ENCODE results near the gene PYHIN1.

The PYHIN1 gene

DNA sequence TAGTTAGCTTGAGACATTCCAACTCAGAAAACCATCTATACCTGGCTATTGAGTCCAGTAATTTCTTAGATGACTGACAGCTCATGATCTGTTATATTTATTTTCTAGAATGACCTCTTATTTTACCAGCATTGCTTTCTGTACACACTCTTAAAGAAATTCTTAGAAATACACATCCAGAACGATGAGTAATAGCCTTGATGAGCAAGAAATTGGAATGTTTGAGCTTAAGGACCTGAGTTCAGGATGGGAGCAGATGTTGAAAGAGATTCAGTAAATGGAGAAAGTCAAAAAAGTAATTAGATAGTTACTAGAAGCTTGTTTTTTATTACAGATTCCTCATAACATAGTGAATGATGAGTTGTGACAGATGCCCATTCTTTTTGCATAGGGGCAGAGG, 11.7 kb downstream of the PYHIN1 start:
- no peaks in the 10 kb centered on the region for H3K36me3 ChIP-seq (ENCODE audit: control insufficient read depth, insufficient read depth, low read length)
- H3K9ac ChIP-seq (ENCODE audit: low read depth, low read length) = no peak overlapping the region
- no peak overlapping the region for H3K4me3 ChIP-seq (ENCODE audit: low read depth, low read length)
- H3K27me3 ChIP-seq (ENCODE audit: control insufficient read depth, insufficient read depth, low read length) = no peaks in the 10 kb centered on the region
- H3K9me3 ChIP-seq (ENCODE audit: control insufficient read depth, insufficient read depth, low read length) = no peaks in the 10 kb centered on the region
- H3K4me1 ChIP-seq (ENCODE audit: control insufficient read depth, insufficient read depth, low read length) = no peaks in the 10 kb centered on the region

DNA sequence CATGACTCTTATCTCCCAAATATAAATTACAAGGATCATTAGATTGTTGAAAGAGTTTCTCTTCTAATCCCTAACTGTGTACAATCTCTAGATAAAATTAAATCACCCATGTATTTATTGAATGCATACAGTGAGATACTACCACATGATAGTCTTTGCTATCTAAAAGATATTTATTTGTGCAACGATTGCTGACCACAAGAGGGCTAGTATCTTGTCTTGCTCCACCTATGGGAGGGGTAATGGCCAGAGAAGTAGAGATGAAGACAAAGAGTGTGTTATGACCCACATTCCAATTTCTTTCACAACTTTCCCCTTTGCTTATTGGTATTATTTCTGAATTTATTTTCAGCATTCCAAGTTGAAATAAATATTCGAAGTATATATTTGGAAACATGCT, 13.7 kb downstream of the PYHIN1 start:
- H3K9me3 ChIP-seq (ENCODE audit: control insufficient read depth, insufficient read depth, low read length) = no peaks in the 10 kb centered on the region
- H3K9ac ChIP-seq (ENCODE audit: low read depth, low read length) = no peak overlapping the region
- H3K4me3 ChIP-seq (ENCODE audit: low read depth, low read length) = no peak overlapping the region
- no peaks in the 10 kb centered on the region for H3K27me3 ChIP-seq (ENCODE audit: control insufficient read depth, insufficient read depth, low read length)
- no peaks in the 10 kb centered on the region for H3K36me3 ChIP-seq (ENCODE audit: control insufficient read depth, insufficient read depth, low read length)
- H3K4me1 ChIP-seq (ENCODE audit: control insufficient read depth, insufficient read depth, low read length) = no peaks in the 10 kb centered on the region

DNA sequence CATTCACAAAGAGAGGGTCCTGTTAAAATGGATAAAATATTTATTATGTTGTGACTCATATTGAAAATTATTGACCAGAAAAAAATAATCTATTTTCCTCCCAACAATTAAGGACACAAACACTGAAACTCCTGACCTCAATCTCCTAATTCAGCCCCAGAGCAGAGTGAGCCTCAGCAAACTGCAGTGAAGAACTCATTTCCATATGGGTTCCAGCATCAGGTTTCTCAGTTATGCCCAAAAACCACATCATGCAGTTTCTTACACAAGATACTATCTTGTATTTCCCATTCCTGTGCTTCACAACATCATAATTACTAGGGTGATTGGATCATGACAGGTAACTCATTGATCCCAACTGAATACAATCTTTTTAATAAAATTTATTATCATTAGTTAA, 15.4 kb downstream of the PYHIN1 start:
- H3K4me1 ChIP-seq (ENCODE audit: control insufficient read depth, insufficient read depth, low read length) = no peaks in the 10 kb centered on the region
- H3K9ac ChIP-seq (ENCODE audit: low read depth, low read length) = no peak overlapping the region
- H3K4me3 ChIP-seq (ENCODE audit: low read depth, low read length) = no peak overlapping the region
- no peaks in the 10 kb centered on the region for H3K27me3 ChIP-seq (ENCODE audit: control insufficient read depth, insufficient read depth, low read length)
- no peaks in the 10 kb centered on the region for H3K9me3 ChIP-seq (ENCODE audit: control insufficient read depth, insufficient read depth, low read length)
- no peaks in the 10 kb centered on the region for H3K36me3 ChIP-seq (ENCODE audit: control insufficient read depth, insufficient read depth, low read length)

DNA sequence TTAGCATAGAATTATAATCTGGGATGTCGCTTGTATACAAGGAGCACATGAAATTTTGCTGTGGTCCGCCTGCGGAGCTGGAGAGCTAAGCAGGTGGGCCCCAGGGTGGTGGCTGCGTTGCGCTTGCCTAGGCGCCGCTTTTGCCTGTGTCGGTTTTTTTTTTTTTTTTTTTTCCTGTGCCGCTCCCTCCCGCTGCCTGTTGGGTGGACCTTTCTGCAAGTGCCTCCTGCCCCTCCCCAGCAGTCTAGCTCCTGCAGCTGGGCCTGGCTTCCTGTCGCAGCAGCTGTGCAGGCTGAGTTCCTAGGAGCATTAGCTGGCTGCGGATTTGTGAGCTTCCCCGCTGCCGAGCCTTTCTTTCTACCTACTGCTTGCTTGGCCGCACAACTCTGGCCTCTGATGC, 20.6 kb downstream of the PYHIN1 start:
- H3K9ac ChIP-seq (ENCODE audit: low read depth, low read length) = no peak overlapping the region
- no peaks in the 10 kb centered on the region for H3K4me1 ChIP-seq (ENCODE audit: control insufficient read depth, insufficient read depth, low read length)
- no peaks in the 10 kb centered on the region for H3K27me3 ChIP-seq (ENCODE audit: control insufficient read depth, insufficient read depth, low read length)
- no peak overlapping the region for H3K4me3 ChIP-seq (ENCODE audit: low read depth, low read length)
- H3K36me3 ChIP-seq (ENCODE audit: control insufficient read depth, insufficient read depth, low read length) = no peaks in the 10 kb centered on the region
- no peaks in the 10 kb centered on the region for H3K9me3 ChIP-seq (ENCODE audit: control insufficient read depth, insufficient read depth, low read length)

DNA sequence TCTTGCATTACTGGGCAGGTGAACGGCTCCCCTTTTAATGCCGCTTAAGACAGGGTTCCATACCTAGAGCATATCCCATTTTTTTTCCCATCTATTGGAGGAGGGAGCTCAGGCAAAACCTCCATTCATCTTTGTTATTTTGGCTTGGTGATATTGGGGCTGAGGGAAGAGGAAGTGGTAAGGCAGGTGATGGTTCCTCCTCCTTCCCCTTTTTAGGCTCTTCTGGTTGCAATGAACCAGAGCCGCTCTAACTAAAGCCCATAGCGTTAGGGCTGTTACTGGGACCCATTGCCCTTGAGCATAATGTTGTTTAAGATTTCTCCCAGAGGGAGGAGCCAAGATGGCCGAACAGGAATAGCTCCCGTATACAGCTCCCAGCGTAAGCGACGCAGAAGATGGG, 21.1 kb downstream of the PYHIN1 start:
- Histone ChIP-seq H3K27me3 (ENCODE audit: control insufficient read depth, insufficient read depth, low read length) (no peaks in the 10 kb centered on the region), H3K9me3 (ENCODE audit: control insufficient read depth, insufficient read depth, low read length) (no peaks in the 10 kb centered on the region), H3K36me3 (ENCODE audit: control insufficient read depth, insufficient read depth, low read length) (no peaks in the 10 kb centered on the region), H3K4me3 (ENCODE audit: low read depth, low read length) (no peak overlapping the region), H3K4me1 (ENCODE audit: control insufficient read depth, insufficient read depth, low read length) (no peaks in the 10 kb centered on the region), H3K9ac (ENCODE audit: low read depth, low read length) (no peak overlapping the region)

DNA sequence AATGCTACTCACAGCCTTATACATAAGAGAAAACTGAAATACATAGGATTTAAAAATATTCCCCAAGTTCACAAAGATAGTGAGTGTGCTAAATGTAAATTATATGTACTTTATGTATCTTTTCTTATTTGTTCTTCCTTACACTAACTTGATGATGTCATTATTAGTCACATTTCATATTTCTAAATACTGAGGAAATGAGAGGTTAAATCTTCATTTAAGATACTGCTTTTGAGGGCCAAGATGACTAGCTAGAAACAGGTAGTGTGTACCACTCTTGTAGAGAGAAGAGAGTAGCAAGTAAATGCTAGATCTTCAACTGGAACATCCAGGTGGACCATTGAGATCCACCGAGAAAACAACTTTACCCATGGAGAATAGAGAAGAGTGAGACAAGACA, 29.8 kb downstream of the PYHIN1 start:
- Histone ChIP-seq H3K9ac (ENCODE audit: low read depth, low read length) (no peak overlapping the region), H3K4me1 (ENCODE audit: control insufficient read depth, insufficient read depth, low read length) (no peaks in the 10 kb centered on the region), H3K9me3 (ENCODE audit: control insufficient read depth, insufficient read depth, low read length) (no peaks in the 10 kb centered on the region), H3K36me3 (ENCODE audit: control insufficient read depth, insufficient read depth, low read length) (no peaks in the 10 kb centered on the region), H3K4me3 (ENCODE audit: low read depth, low read length) (no peak overlapping the region), H3K27me3 (ENCODE audit: control insufficient read depth, insufficient read depth, low read length) (no peaks in the 10 kb centered on the region)

DNA sequence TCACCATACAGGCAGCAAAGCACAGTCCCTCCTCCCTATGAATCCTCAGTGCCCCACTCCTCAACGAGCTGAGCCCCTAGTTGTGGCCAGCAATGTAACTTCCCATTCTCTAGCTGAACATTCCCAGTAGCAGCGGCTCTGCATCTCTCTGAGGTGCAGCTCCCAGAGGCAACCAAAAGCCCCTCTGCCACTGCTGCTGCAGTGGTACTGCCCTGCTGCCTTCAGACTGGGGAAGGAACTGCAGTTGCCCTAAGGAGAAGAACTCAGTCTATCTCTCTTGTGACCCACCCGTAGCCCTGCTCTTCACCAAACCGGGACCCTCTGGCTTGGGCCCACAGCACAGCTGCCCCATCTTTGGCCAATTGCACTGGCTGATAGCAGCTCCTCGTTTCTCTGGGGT, 31.6 kb downstream of the PYHIN1 start:
- no peaks in the 10 kb centered on the region for H3K4me1 ChIP-seq (ENCODE audit: control insufficient read depth, insufficient read depth, low read length)
- no peaks in the 10 kb centered on the region for H3K9me3 ChIP-seq (ENCODE audit: control insufficient read depth, insufficient read depth, low read length)

DNA sequence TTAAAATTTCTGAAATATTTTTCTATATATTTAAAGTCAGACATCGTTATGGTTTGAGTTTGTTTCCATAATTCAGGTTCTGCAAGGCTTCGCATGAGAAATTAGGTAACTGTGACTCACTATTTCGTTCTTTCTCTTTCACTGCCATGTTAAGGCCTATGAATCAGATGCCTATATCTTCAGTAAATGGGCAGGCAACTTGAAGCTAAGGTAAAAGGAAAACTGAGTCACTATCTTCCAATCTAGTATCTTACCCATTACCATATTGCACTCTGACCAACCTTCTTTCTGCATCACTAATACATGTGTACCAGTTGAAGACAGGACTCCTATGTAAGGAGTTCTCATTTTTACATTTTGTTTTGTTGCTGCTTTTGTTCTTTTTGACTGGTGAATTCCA, 37.8 kb downstream of the PYHIN1 start:
- Histone ChIP-seq H3K27me3 (ENCODE audit: control insufficient read depth, insufficient read depth, low read length) (no peaks in the 10 kb centered on the region), H3K9me3 (ENCODE audit: control insufficient read depth, insufficient read depth, low read length) (no peaks in the 10 kb centered on the region), H3K4me1 (ENCODE audit: control insufficient read depth, insufficient read depth, low read length) (no peaks in the 10 kb centered on the region), H3K4me3 (ENCODE audit: low read depth, low read length) (no peak overlapping the region), H3K9ac (ENCODE audit: low read depth, low read length) (no peak overlapping the region), H3K36me3 (ENCODE audit: control insufficient read depth, insufficient read depth, low read length) (no peaks in the 10 kb centered on the region)

More for the DNA sequence above, 31.6 kb downstream of the PYHIN1 start:
- Histone ChIP-seq H3K27me3 (ENCODE audit: control insufficient read depth, insufficient read depth, low read length) (no peaks in the 10 kb centered on the region), H3K9ac (ENCODE audit: low read depth, low read length) (no peak overlapping the region), H3K36me3 (ENCODE audit: control insufficient read depth, insufficient read depth, low read length) (no peaks in the 10 kb centered on the region), H3K4me3 (ENCODE audit: low read depth, low read length) (no peak overlapping the region)

DNA sequence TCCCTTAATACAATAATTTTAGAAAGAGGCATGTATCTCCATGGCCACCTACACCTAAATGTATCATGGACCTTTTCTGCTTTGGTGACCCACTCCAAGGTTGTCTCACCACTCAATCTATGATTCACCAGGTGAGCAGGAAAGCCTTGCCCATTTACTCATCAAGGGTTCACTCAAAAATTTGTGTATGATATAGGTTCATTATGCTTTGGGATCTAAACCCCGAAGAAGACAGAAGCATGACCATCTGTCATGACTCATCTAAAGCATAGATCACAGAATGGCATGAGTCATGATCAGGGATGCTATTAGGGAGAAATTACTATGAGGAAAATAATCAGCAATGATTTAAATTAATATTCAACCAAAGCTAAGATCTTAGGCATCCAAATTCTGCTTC, 38.5 kb downstream of the PYHIN1 start:
- H3K9me3 ChIP-seq (ENCODE audit: control insufficient read depth, insufficient read depth, low read length) = no peaks in the 10 kb centered on the region

DNA sequence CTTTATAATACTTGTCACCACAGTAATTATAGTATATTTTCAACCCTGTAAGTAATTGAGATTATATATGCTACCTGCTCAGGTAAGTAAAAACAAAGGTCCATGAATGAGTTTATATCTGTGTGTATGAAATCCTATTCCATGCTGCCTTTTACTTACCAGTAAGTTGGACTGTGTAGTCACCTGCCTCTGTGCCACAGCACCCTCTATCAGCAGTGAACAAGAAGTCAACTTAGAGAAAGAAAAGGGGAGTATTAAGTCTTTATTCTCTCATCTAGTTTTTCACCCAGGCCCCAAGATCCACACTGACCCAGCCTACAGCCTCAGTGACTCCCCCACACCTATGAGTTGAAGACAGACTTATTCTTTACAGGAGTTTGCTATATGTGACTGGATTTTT, 41.5 kb downstream of the PYHIN1 start:
- Histone ChIP-seq H3K36me3 (ENCODE audit: control insufficient read depth, insufficient read depth, low read length) (no peaks in the 10 kb centered on the region), H3K4me3 (ENCODE audit: low read depth, low read length) (no peak overlapping the region), H3K27me3 (ENCODE audit: control insufficient read depth, insufficient read depth, low read length) (no peaks in the 10 kb centered on the region), H3K9ac (ENCODE audit: low read depth, low read length) (no peak overlapping the region), H3K9me3 (ENCODE audit: control insufficient read depth, insufficient read depth, low read length) (no peaks in the 10 kb centered on the region), H3K4me1 (ENCODE audit: control insufficient read depth, insufficient read depth, low read length) (no peaks in the 10 kb centered on the region)

More for the DNA sequence above, 38.5 kb downstream of the PYHIN1 start:
- Histone ChIP-seq H3K27me3 (ENCODE audit: control insufficient read depth, insufficient read depth, low read length) (no peaks in the 10 kb centered on the region), H3K36me3 (ENCODE audit: control insufficient read depth, insufficient read depth, low read length) (no peaks in the 10 kb centered on the region), H3K9ac (ENCODE audit: low read depth, low read length) (no peak overlapping the region), H3K4me3 (ENCODE audit: low read depth, low read length) (no peak overlapping the region), H3K4me1 (ENCODE audit: control insufficient read depth, insufficient read depth, low read length) (no peaks in the 10 kb centered on the region)

DNA sequence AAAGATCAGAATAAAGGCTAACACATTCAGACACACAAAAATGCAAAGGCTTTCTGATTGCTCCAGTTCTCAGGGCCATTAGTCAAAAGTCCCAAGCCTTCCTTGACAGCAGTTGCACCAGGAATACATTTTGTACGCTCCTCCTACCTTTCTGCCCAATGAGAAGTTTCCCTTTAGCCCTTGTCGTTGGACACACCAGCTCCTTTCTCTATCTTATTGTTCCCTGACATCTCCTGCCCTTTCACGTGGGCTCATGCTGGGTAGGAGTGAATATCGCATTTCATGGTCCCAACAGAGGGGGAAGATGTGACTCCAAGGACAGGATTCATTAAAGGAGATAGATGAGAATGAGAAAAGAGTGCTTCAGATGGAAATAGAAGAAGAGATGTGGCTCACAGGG, 44.9 kb downstream of the PYHIN1 start:
- Histone ChIP-seq H3K4me1 (ENCODE audit: control insufficient read depth, insufficient read depth, low read length) (no peaks in the 10 kb centered on the region), H3K9me3 (ENCODE audit: control insufficient read depth, insufficient read depth, low read length) (no peaks in the 10 kb centered on the region), H3K9ac (ENCODE audit: low read depth, low read length) (no peak overlapping the region), H3K27me3 (ENCODE audit: control insufficient read depth, insufficient read depth, low read length) (no peaks in the 10 kb centered on the region), H3K4me3 (ENCODE audit: low read depth, low read length) (no peak overlapping the region), H3K36me3 (ENCODE audit: control insufficient read depth, insufficient read depth, low read length) (no peaks in the 10 kb centered on the region)

DNA sequence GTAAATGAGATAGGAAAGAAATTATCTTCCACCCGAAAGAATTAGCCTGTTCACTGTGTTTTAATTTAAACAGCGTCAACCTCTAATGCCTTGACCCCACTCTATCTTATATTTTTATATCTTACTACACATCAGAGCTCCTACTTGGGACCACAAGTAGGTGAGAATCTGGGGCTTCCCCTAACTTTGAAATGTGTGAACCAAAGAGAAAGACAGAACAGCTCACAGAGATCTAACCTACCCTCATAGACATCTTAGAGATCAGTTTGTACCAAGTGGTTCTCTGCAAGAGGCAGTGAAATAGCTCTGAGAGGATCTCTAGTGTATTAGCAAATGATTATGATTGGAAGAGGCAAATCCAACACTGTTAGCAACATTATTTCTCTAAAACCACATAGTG, 47.4 kb downstream of the PYHIN1 start:
- no peaks in the 10 kb centered on the region for H3K27me3 ChIP-seq (ENCODE audit: control insufficient read depth, insufficient read depth, low read length)
- H3K4me3 ChIP-seq (ENCODE audit: low read depth, low read length) = no peak overlapping the region
- H3K9ac ChIP-seq (ENCODE audit: low read depth, low read length) = no peak overlapping the region
- H3K36me3 ChIP-seq (ENCODE audit: control insufficient read depth, insufficient read depth, low read length) = no peaks in the 10 kb centered on the region
- no peaks in the 10 kb centered on the region for H3K4me1 ChIP-seq (ENCODE audit: control insufficient read depth, insufficient read depth, low read length)
- no peaks in the 10 kb centered on the region for H3K9me3 ChIP-seq (ENCODE audit: control insufficient read depth, insufficient read depth, low read length)

DNA sequence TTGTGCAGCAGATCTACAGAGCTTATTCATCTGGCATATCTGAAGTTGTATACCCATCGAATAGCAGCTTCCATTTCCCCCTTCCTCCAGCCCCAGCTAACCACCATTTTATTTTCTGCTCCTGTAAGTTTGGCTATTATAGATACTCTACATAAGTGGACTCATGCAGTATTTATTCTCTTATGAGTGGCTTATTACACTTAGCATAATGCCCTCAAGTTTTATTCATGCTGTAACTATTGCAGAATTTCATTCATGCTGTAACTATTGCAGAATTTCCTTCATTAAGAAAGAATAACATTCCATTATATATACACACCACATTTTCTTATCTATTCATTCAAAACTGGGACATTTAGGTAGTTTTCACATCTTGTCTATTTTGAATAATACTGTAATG, 47.9 kb downstream of the PYHIN1 start:
- H3K36me3 ChIP-seq (ENCODE audit: control insufficient read depth, insufficient read depth, low read length) = no peaks in the 10 kb centered on the region

More for the DNA sequence above, 47.9 kb downstream of the PYHIN1 start:
- Histone ChIP-seq H3K4me3 (ENCODE audit: low read depth, low read length) (no peak overlapping the region), H3K4me1 (ENCODE audit: control insufficient read depth, insufficient read depth, low read length) (no peaks in the 10 kb centered on the region), H3K9ac (ENCODE audit: low read depth, low read length) (no peak overlapping the region), H3K9me3 (ENCODE audit: control insufficient read depth, insufficient read depth, low read length) (no peaks in the 10 kb centered on the region), H3K27me3 (ENCODE audit: control insufficient read depth, insufficient read depth, low read length) (no peaks in the 10 kb centered on the region)
